Measurements from ENCODE around the gene RAB27B. TPM values are rescaled to one million over a fixed set of nuclear protein-coding genes. Genes with fewer than 3 reads are reported as not detected.

RAB27B gene
- total RNA-seq, 1 donor from 2014 or later = not detected

GRCh38 chr18:54878659-54879358 lies 50.5 kb downstream of the RAB27B start:
- TF ChIP-seq CTCF (IDR thresholded peaks at IDR 0.05; ENCODE audit: partially characterized antibody, unreplicated experiment) = no peak
- Mint-ChIP-seq H3K36me3 (ENCODE audit: unreplicated experiment) (no peaks in the 10 kb centered on the region), H3K27ac (ENCODE audit: unreplicated experiment) (no peak overlapping the region), H3K9me3 (ENCODE audit: unreplicated experiment) (no peaks in the 10 kb centered on the region), H3K4me1 (ENCODE audit: low read depth, unreplicated experiment) (no peaks in the 10 kb centered on the region), H3K27me3 (ENCODE audit: unreplicated experiment) (no peaks in the 10 kb centered on the region), H3K4me3 (ENCODE audit: unreplicated experiment) (no peak overlapping the region)
- no peak for DNase-seq

- no peak for DNase-seq
- Mint-ChIP-seq H3K27ac (ENCODE audit: unreplicated experiment) (no peak overlapping the region), H3K9me3 (ENCODE audit: unreplicated experiment) (no peaks in the 10 kb centered on the region), H3K4me3 (ENCODE audit: unreplicated experiment) (no peak overlapping the region), H3K36me3 (ENCODE audit: unreplicated experiment) (no peaks in the 10 kb centered on the region), H3K27me3 (ENCODE audit: unreplicated experiment) (no peaks in the 10 kb centered on the region), H3K4me1 (ENCODE audit: low read depth, unreplicated experiment) (no peaks in the 10 kb centered on the region)
- no peak for TF ChIP-seq CTCF (IDR thresholded peaks at IDR 0.05; ENCODE audit: partially characterized antibody, unreplicated experiment)
Measured at GRCh38 chr18:54879691-54880090, 51.4 kb downstream of the RAB27B start.

- H3K36me3 Mint-ChIP-seq (ENCODE audit: unreplicated experiment) = no peaks in the 10 kb centered on the region
- H3K27ac Mint-ChIP-seq (ENCODE audit: unreplicated experiment) = no peak overlapping the region
- H3K9me3 Mint-ChIP-seq (ENCODE audit: unreplicated experiment) = no peaks in the 10 kb centered on the region
- no peaks in the 10 kb centered on the region for H3K27me3 Mint-ChIP-seq (ENCODE audit: unreplicated experiment)
- no peak for DNase-seq
- no peak for TF ChIP-seq CTCF (IDR thresholded peaks at IDR 0.05; ENCODE audit: partially characterized antibody, unreplicated experiment)
- no peak overlapping the region for H3K4me3 Mint-ChIP-seq (ENCODE audit: unreplicated experiment)
- no peaks in the 10 kb centered on the region for H3K4me1 Mint-ChIP-seq (ENCODE audit: low read depth, unreplicated experiment)
Measured at GRCh38 chr18:54880395-54881105, 52.3 kb downstream of the RAB27B start.

GRCh38 chr18:54881229-54881768 lies 53.0 kb downstream of the RAB27B start:
- Mint-ChIP-seq H3K27me3 (ENCODE audit: unreplicated experiment) (no peaks in the 10 kb centered on the region), H3K27ac (ENCODE audit: unreplicated experiment) (no peak overlapping the region), H3K9me3 (ENCODE audit: unreplicated experiment) (no peaks in the 10 kb centered on the region), H3K4me1 (ENCODE audit: low read depth, unreplicated experiment) (no peaks in the 10 kb centered on the region), H3K36me3 (ENCODE audit: unreplicated experiment) (no peaks in the 10 kb centered on the region), H3K4me3 (ENCODE audit: unreplicated experiment) (no peak overlapping the region)
- no peak for TF ChIP-seq CTCF (IDR thresholded peaks at IDR 0.05; ENCODE audit: partially characterized antibody, unreplicated experiment)
- DNase-seq = no peak

- H3K27ac Mint-ChIP-seq (ENCODE audit: unreplicated experiment) = no peak overlapping the region
- no peaks in the 10 kb centered on the region for H3K36me3 Mint-ChIP-seq (ENCODE audit: unreplicated experiment)
- H3K4me1 Mint-ChIP-seq (ENCODE audit: low read depth, unreplicated experiment) = no peaks in the 10 kb centered on the region
- no peaks in the 10 kb centered on the region for H3K27me3 Mint-ChIP-seq (ENCODE audit: unreplicated experiment)
- H3K4me3 Mint-ChIP-seq (ENCODE audit: unreplicated experiment) = no peak overlapping the region
- no peak for TF ChIP-seq CTCF (IDR thresholded peaks at IDR 0.05; ENCODE audit: partially characterized antibody, unreplicated experiment)
- DNase-seq = no peak
- H3K9me3 Mint-ChIP-seq (ENCODE audit: unreplicated experiment) = no peaks in the 10 kb centered on the region
Measured at GRCh38 chr18:54882318-54882717, 54.0 kb downstream of the RAB27B start.

Measured in glutamatergic neuron (in vitro differentiated cells).